Astrocyte (in vitro differentiated cells and primary cell): ENCODE results near the gene ABCB1. TPM values are rescaled to one million over a fixed set of nuclear protein-coding genes. Genes with fewer than 3 reads are reported as not detected.

ENCODE experiments used
- DNase-seq: peaks from one replicate; pipeline ENCODE4 v3.0.0-alpha.2; 2010; ENCODE audit warnings: low read depth
- FAIRE-seq: peaks from 2 replicates; lab custom pipeline; 2011; peaks lifted over from hg19 to GRCh38; lab: Jason Lieb, UNC
- H2AFZ ChIP-seq: 2 replicates; pipeline ENCODE4 v1.6.0; 2012; ENCODE audit warnings: low read depth, low read length, inconsistent platforms
- H3K27ac ChIP-seq: 2 replicates; pipeline ENCODE4 v1.5.1; 2011; ENCODE audit warnings: low read depth, low read length, inconsistent platforms
- H3K27me3 ChIP-seq: 2 replicates; pipeline ENCODE4 v1.6.0; 2011; ENCODE audit warnings: low read length, inconsistent platforms; ENCODE audit not compliant: insufficient read depth
- H3K36me3 ChIP-seq: 2 replicates; pipeline ENCODE4 v1.5.1; 2011; ENCODE audit warnings: low read length, inconsistent platforms; ENCODE audit not compliant: insufficient read depth
- H3K4me1 ChIP-seq: 2 replicates; pipeline ENCODE4 v1.5.1; 2011; ENCODE audit warnings: low read length, inconsistent platforms; ENCODE audit not compliant: insufficient read depth
- H3K4me2 ChIP-seq: 2 replicates; pipeline ENCODE4 v1.6.0; 2012; ENCODE audit warnings: low read length, inconsistent platforms
- H3K4me3 ChIP-seq: 2 replicates; pipeline ENCODE4 v1.5.1; 2011; ENCODE audit warnings: low read depth, mild to moderate bottlenecking, low read length, inconsistent platforms; ENCODE audit not compliant: insufficient read depth
- H3K79me2 ChIP-seq: 2 replicates; pipeline ENCODE4 v1.6.0; 2012; ENCODE audit warnings: mild to moderate bottlenecking, low read length, inconsistent platforms; ENCODE audit not compliant: insufficient read depth
- H3K9ac ChIP-seq: 2 replicates; pipeline ENCODE4 v1.6.0; 2012; ENCODE audit warnings: mild to moderate bottlenecking, low read length, inconsistent platforms
- H3K9me3 ChIP-seq: 2 replicates; pipeline ENCODE4 v1.5.1; 2012; ENCODE audit warnings: low read depth, mild to moderate bottlenecking, low read length, inconsistent platforms; ENCODE audit not compliant: insufficient read depth
- H4K20me1 ChIP-seq: 2 replicates; pipeline ENCODE4 v1.6.0; 2012; ENCODE audit warnings: low read length, inconsistent platforms; ENCODE audit not compliant: insufficient read depth
- H3K27ac Mint-ChIP-seq: one replicate; pipeline ENCODE4 v1.8.0; 2021; ENCODE audit warnings: mild to moderate bottlenecking, mixed read lengths; ENCODE audit not compliant: unreplicated experiment
- H3K27me3 Mint-ChIP-seq: one replicate; pipeline ENCODE4 v1.8.0; 2021; ENCODE audit warnings: low read depth, mixed read lengths; ENCODE audit not compliant: unreplicated experiment
- H3K36me3 Mint-ChIP-seq: one replicate; pipeline ENCODE4 v1.8.0; 2021; ENCODE audit warnings: low read depth, mixed read lengths; ENCODE audit not compliant: unreplicated experiment
- H3K4me1 Mint-ChIP-seq: one replicate; pipeline ENCODE4 v1.8.0; 2021; ENCODE audit warnings: low read depth, mixed read lengths; ENCODE audit not compliant: unreplicated experiment
- H3K4me3 Mint-ChIP-seq: one replicate; pipeline ENCODE4 v1.8.0; 2021; ENCODE audit warnings: mild to moderate bottlenecking, moderate library complexity, mixed read lengths; ENCODE audit not compliant: unreplicated experiment
- H3K9me3 Mint-ChIP-seq: one replicate; pipeline ENCODE4 v1.8.0; 2021; ENCODE audit warnings: mild to moderate bottlenecking, mixed read lengths; ENCODE audit not compliant: unreplicated experiment
- EZH2 ChIP-seq: IDR thresholded peaks from 2 replicates; pipeline ENCODE4 v1.6.1; 2012; ENCODE audit warnings: mild to moderate bottlenecking, low read length, inconsistent platforms; ENCODE audit not compliant: insufficient read depth
- total RNA-seq: library from RNA; stranded (reverse); gene quantifications from 2 replicates; pipeline ENCODE4 v1.2.1, GENCODE V29; 2021
- TF ChIP-seq, protein P1 (sequence below): IDR thresholded peaks from 2 replicates; pipeline ENCODE4 v1.5.1; 2011; ENCODE audit warnings: low read depth, mild to moderate bottlenecking, inconsistent platforms, low read length, moderate library complexity; ENCODE audit not compliant: insufficient read depth

Gene ABCB1
- total RNA-seq, 1 donor from 2014 or later: 0.79 TPM

- Histone ChIP-seq H3K27ac (no peak overlapping the region), H3K9me3 (no peaks in the 10 kb centered on the region), H3K79me2 (no peaks in the 10 kb centered on the region), H3K4me1 (no peaks in the 10 kb centered on the region), H2AFZ (no peak overlapping the region), H3K9ac (no peak overlapping the region), H3K27me3 (no peaks in the 10 kb centered on the region), H3K4me3 (no peak overlapping the region), H3K4me2 (no peak overlapping the region), H4K20me1 (no peaks in the 10 kb centered on the region), H3K36me3 (no peaks in the 10 kb centered on the region)
- H3K9me3 Mint-ChIP-seq: no peaks in the 10 kb centered on the region
- H3K36me3 Mint-ChIP-seq: no peaks in the 10 kb centered on the region
- no peaks in the 10 kb centered on the region for H3K27me3 Mint-ChIP-seq
- no peak overlapping the region for H3K4me3 Mint-ChIP-seq
- FAIRE-seq (no peak), DNase-seq (no peak)
- no peak overlapping the region for H3K27ac Mint-ChIP-seq
- no peaks in the 10 kb centered on the region for H3K4me1 Mint-ChIP-seq
- TF ChIP-seq, protein P1, sequence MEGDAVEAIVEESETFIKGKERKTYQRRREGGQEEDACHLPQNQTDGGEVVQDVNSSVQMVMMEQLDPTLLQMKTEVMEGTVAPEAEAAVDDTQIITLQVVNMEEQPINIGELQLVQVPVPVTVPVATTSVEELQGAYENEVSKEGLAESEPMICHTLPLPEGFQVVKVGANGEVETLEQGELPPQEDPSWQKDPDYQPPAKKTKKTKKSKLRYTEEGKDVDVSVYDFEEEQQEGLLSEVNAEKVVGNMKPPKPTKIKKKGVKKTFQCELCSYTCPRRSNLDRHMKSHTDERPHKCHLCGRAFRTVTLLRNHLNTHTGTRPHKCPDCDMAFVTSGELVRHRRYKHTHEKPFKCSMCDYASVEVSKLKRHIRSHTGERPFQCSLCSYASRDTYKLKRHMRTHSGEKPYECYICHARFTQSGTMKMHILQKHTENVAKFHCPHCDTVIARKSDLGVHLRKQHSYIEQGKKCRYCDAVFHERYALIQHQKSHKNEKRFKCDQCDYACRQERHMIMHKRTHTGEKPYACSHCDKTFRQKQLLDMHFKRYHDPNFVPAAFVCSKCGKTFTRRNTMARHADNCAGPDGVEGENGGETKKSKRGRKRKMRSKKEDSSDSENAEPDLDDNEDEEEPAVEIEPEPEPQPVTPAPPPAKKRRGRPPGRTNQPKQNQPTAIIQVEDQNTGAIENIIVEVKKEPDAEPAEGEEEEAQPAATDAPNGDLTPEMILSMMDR: no peak
- TF ChIP-seq EZH2: no peak
These were observed 140.7 kb downstream of the ABCB1 start for GRCh38 chr7:87459941-87460340.

GRCh38 chr7:87458148-87458547 is 142.5 kb downstream of the ABCB1 start:
- Histone ChIP-seq H3K79me2 (no peaks in the 10 kb centered on the region), H4K20me1 (no peaks in the 10 kb centered on the region), H3K36me3 (no peaks in the 10 kb centered on the region), H3K27me3 (no peaks in the 10 kb centered on the region), H3K9ac (no peak overlapping the region), H3K9me3 (no peaks in the 10 kb centered on the region), H2AFZ (no peak overlapping the region), H3K4me1 (no peaks in the 10 kb centered on the region), H3K4me3 (no peak overlapping the region), H3K4me2 (no peak overlapping the region), H3K27ac (no peak overlapping the region)
- no peaks in the 10 kb centered on the region for H3K27me3 Mint-ChIP-seq
- H3K9me3 Mint-ChIP-seq: no peaks in the 10 kb centered on the region
- no peak for FAIRE-seq
- H3K4me1 Mint-ChIP-seq: no peaks in the 10 kb centered on the region
- H3K4me3 Mint-ChIP-seq: no peak overlapping the region
- DNase-seq: no peak
- TF ChIP-seq, protein P1: no peak
- TF ChIP-seq EZH2: no peak
- H3K27ac Mint-ChIP-seq: no peak overlapping the region
- no peaks in the 10 kb centered on the region for H3K36me3 Mint-ChIP-seq

DNA sequence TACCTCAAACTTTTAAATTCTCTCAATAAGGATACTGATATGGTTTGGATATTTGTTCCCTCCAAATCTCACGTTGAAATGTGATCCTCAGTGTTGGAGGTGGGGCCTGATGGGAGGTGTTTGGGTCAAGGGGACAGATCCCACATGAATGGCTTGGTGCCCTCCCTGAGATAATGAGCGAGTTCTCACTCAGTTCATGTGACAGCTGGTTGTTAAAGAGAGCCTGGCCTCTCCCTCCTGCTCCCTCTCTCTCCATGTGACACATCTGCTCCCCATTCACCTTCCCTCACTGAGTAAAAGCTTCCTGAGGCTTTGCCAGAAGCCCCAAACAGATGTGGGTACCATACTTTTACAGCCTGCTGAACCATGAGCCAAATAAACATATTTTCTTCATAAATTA is 144.4 kb downstream of the ABCB1 start:
- H3K36me3 ChIP-seq: no peaks in the 10 kb centered on the region
- Mint-ChIP-seq H3K27me3 (no peaks in the 10 kb centered on the region), H3K36me3 (no peaks in the 10 kb centered on the region), H3K4me1 (no peaks in the 10 kb centered on the region), H3K27ac (no peak overlapping the region), H3K4me3 (no peak overlapping the region), H3K9me3 (no peaks in the 10 kb centered on the region)
- DNase-seq (no peak), FAIRE-seq (no peak)
- no peak overlapping the region for H2AFZ ChIP-seq
- no peak overlapping the region for H3K4me2 ChIP-seq
- H3K27ac ChIP-seq: no peak overlapping the region
- no peaks in the 10 kb centered on the region for H3K4me1 ChIP-seq
- H3K9ac ChIP-seq: no peak overlapping the region
- no peaks in the 10 kb centered on the region for H4K20me1 ChIP-seq
- no peaks in the 10 kb centered on the region for H3K9me3 ChIP-seq
- H3K79me2 ChIP-seq: no peaks in the 10 kb centered on the region
- no peak overlapping the region for H3K4me3 ChIP-seq
- TF ChIP-seq EZH2: no peak
- TF ChIP-seq, protein P1: no peak
- no peaks in the 10 kb centered on the region for H3K27me3 ChIP-seq

Other genes starting within 250 kb of the ABCB1 start
- 0.36 and 0.48 TPM in 2 replicates for gene ABCB4, start 125.2 kb downstream of the ABCB1 start, total RNA-seq
- gene RUNDC3B, start 27.5 kb upstream of the ABCB1 start, total RNA-seq: 0.34 and 0.79 TPM in 2 replicates